GM23338 (cell line): ENCODE results near the gene MTOR.

Experiments
- CREB1 ChIP-seq: fragments of 250-450 bp; sonication (Bioruptor Pico); IDR thresholded peaks from 2 replicates; pipeline ENCODE4 v1.5.0; 2020; ENCODE audit warnings: low read depth, mild to moderate bottlenecking, moderate library complexity
- CTCF ChIP-seq, 2 experiments: fragments of 200-600 bp in 1 of 2; sonication (generic) in 1 of 2; conservative IDR thresholded peaks; 2 replicates each; pipeline versions ENCODE4 v1.5.1 to v1.6.1; 2016 to 2017; ENCODE audit warnings: antibody characterized with exemption in 2 of 2, low read depth in 2 of 2, mild to moderate bottlenecking in 2 of 2, moderate library complexity in 1 of 2
- EZH2 ChIP-seq: fragments of 200-600 bp; sonication (generic); IDR thresholded peaks from one replicate; pipeline ENCODE4 v1.8.0; 2017; ENCODE audit warnings: antibody characterized with exemption, mild to moderate bottlenecking, low read depth; ENCODE audit not compliant: unreplicated experiment
- EZH2phosphoT487 ChIP-seq: fragments of 200-600 bp; sonication (generic); IDR thresholded peaks from one replicate; pipeline ENCODE4 v1.8.1; 2018; ENCODE audit warnings: antibody characterized with exemption; ENCODE audit not compliant: unreplicated experiment
- POLR2AphosphoS5 ChIP-seq: IDR thresholded peaks from 2 replicates; pipeline ENCODE4 v1.6.1; 2016; ENCODE audit warnings: antibody characterized with exemption, low read depth
- REST ChIP-seq: IDR thresholded peaks from one replicate; pipeline ENCODE4 v1.6.1; 2018; ENCODE audit warnings: antibody characterized with exemption; ENCODE audit not compliant: unreplicated experiment
- ZNF114 ChIP-seq: fragments of 250-450 bp; sonication (Bioruptor Pico); IDR thresholded peaks from 2 replicates; pipeline ENCODE4 v1.5.0; 2020; ENCODE audit warnings: mild to moderate bottlenecking, moderate library complexity
- TF ChIP-seq, protein P1 (sequence below): IDR thresholded peaks from 2 replicates; pipeline ENCODE4 v1.6.1; 2016; ENCODE audit warnings: antibody characterized with exemption

GRCh38 chr1:11284784-11285183 lies 22.4 kb upstream of the MTOR start:
- TF ChIP-seq CTCF (conservative IDR thresholded peaks at IDR 0.05; ENCODE audit: low read depth in 2 of 2) = no peak
- TF ChIP-seq POLR2AphosphoS5 = no peak
- no peak for TF ChIP-seq EZH2
- TF ChIP-seq, protein P1, sequence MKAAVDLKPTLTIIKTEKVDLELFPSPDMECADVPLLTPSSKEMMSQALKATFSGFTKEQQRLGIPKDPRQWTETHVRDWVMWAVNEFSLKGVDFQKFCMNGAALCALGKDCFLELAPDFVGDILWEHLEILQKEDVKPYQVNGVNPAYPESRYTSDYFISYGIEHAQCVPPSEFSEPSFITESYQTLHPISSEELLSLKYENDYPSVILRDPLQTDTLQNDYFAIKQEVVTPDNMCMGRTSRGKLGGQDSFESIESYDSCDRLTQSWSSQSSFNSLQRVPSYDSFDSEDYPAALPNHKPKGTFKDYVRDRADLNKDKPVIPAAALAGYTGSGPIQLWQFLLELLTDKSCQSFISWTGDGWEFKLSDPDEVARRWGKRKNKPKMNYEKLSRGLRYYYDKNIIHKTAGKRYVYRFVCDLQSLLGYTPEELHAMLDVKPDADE = no peak
- no peak for TF ChIP-seq CREB1 (CRISPR knock-in tag)
- no peak for TF ChIP-seq REST
- TF ChIP-seq EZH2phosphoT487 = no peak
- no peak for TF ChIP-seq ZNF114 (CRISPR knock-in tag)
